C1 segment of cervical spinal cord (tissue), 14 donors: ENCODE measurements around the gene UBXN10.
A peak's percentile ranks its signal among the peaks of the same experiment; 100 is the strongest.

Source experiments
- DNase-seq, 14 donors: peaks; one replicate each; lab custom pipeline; 2025; lab: John Stamatoyannopoulos, UW

UBXN10 gene

GRCh38 chr1:20183035-20183434 lies 2.9 kb upstream of the UBXN10 start:
- no peak for DNase-seq

- no peak for DNase-seq
Measured at GRCh38 chr1:20183616-20184271, 2.2 kb upstream of the UBXN10 start.

GRCh38 chr1:20184481-20184900 lies 1.4 kb upstream of the UBXN10 start:
- no peak for DNase-seq

GRCh38 chr1:20184997-20185833 lies 681 bp upstream of the UBXN10 start:
- DNase-seq = no peak

GRCh38 chr1:20187103-20187812 lies 1.4 kb downstream of the UBXN10 start:
- peak in 1 of 14 donors; percentile 27 for DNase-seq

- no peak for DNase-seq
Measured at GRCh38 chr1:20187813-20188454, 2.0 kb downstream of the UBXN10 start.

- DNase-seq = no peak
Measured at GRCh38 chr1:20188455-20188817, 2.5 kb downstream of the UBXN10 start.

- DNase-seq = no peak
Measured at GRCh38 chr1:20189664-20190063, 3.8 kb downstream of the UBXN10 start.

- peak in 1 of 14 donors; percentile 14 for DNase-seq
Measured at GRCh38 chr1:20190256-20191160, 4.6 kb downstream of the UBXN10 start.

GRCh38 chr1:20191266-20191825 lies 5.5 kb downstream of the UBXN10 start:
- DNase-seq = no peak

- peak in 1 of 14 donors; percentile 23 for DNase-seq
Measured at GRCh38 chr1:20192364-20192763, 6.5 kb downstream of the UBXN10 start.

- DNase-seq = no peak
Measured at GRCh38 chr1:20192871-20193411, 7.0 kb downstream of the UBXN10 start.

GRCh38 chr1:20194224-20194623 lies 8.3 kb downstream of the UBXN10 start:
- DNase-seq = peak in 1 of 14 donors; percentile 81

GRCh38 chr1:20194757-20195461 lies 9.0 kb downstream of the UBXN10 start:
- peak in 6 of 14 donors; percentile 14 to 44 (median 23) for DNase-seq

- no peak for DNase-seq
Measured at GRCh38 chr1:20195462-20195780, 9.5 kb downstream of the UBXN10 start.

- DNase-seq = no peak
Measured at GRCh38 chr1:20197329-20197791, 11.5 kb downstream of the UBXN10 start.

GRCh38 chr1:20198296-20198695 lies 12.4 kb downstream of the UBXN10 start:
- DNase-seq = no peak

- no peak for DNase-seq
Measured at GRCh38 chr1:20198918-20199317, 13.0 kb downstream of the UBXN10 start.

- DNase-seq = no peak
Measured at GRCh38 chr1:20199403-20199802, 13.5 kb downstream of the UBXN10 start.

GRCh38 chr1:20199840-20200239 lies 13.9 kb downstream of the UBXN10 start:
- no peak for DNase-seq
